HG03460 (cell line): ENCODE measurements around the gene RNF152.

Source experiments
- ATAC-seq: cut with Tn5 transposase; IDR thresholded peaks from one replicate; pipeline ENCODE4 v1.9.1; 2021; ENCODE audit not compliant: unreplicated experiment

Gene RNF152

GRCh38 chr18:61892683-61893308, at the start of gene RNF152:
Gene RNF152 (minus strand): TSS chr18:61893007. CDS start chr18:61816463, 76,544 bp downstream.
- ATAC-seq, result no peak

DNA sequence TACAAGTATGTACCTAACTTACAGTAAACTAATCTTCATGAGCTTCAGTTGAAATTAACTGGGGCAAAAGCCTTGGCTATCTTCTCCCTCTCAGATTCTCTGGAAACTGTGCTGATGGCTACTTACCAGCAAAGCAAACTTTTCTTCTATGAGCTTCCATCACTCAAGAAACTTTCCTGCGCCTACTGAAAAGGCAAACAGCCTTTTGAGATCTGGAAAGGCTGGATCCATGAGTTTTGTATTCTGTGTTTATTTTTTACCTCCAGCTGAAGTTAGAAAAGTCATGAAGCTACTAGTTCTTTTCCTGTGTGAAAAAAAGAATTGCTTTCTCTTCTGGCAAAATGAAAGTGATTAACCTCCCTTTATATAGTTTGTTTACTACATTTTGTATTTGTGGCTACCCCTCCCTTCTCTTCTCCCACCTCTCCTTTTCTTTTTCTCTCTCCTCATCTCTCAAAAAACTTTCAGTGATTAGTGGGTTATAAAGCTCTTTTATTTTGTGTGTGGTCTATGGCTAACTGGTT, 49.2 kb upstream of the RNF152 start:
- ATAC-seq, result no peak

DNA sequence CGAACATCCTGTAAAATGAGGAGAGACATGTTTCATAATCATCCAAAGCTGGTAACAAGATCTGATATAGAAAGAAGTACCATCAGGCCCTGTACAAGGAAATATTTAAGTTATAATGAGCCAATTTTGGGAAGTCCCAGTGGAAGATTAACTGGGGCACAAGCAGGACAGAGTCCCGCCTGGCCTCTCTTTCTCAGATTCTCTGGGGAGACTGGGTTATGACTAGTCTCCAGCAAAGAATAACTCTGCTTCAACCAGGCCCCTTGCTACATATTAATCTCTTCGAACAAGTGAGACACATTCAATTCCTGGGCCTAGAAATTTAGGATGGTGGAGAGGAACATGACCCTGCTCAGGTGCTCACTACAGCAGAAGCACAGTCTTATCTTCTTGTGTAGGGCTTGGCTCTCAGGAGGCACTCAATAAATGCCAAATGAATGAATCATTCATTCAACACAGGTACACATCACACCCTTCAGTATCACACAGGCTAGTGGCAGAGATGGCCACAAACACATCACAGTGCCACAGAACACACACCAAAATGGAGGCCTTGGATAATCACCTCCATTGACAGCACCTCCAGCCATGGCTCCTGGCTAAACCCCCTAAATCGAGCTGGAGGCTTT, 46.4 kb upstream of the RNF152 start:
- ATAC-seq, result no peak

DNA sequence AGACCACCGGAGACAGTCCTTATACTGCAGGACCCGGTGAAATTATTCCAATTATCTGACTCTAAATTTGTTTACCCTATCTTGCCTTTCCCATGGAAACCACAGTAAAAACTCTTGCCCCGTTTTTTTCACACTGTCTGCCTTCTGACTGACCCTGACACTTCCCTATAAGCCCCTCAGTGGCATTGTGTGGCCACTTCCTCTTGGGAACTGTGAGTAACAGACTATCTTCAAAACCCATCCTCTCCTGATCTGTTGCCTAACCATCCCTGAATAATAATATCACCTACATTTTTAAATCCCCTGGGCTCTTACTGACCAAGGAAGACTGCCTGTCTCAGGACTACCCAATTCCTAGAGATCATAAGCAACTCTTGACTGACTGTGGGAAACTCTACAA, 42.6 kb upstream of the RNF152 start:
- ATAC-seq, result no peak

- ATAC-seq, result no peak
Observed at GRCh38 chr18:61931654-61932379, 39.0 kb upstream of the RNF152 start.

GRCh38 chr18:61929881-61930640, 37.3 kb upstream of the RNF152 start:
- ATAC-seq, result no peak

DNA sequence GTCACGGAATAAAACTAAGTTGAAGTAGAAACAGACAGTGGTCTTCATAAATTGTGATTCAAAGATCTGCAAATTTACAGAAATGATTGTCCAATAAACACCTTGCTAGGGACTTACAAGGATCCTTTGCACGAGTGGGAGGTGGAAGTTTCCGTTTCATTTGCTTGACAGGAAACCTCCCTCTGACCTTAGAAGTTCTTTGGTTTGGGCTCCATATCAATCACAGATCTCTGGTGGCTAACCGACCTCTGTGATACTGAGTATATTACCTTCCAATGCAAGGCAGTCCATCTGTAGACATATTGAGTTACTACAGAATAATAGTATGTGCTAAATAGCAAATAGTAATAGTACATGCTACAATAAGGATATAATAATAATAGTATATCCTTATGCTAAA, 33.7 kb upstream of the RNF152 start:
- no peak for ATAC-seq

GRCh38 chr18:61924550-61924949, 31.7 kb upstream of the RNF152 start:
- ATAC-seq, result no peak

DNA sequence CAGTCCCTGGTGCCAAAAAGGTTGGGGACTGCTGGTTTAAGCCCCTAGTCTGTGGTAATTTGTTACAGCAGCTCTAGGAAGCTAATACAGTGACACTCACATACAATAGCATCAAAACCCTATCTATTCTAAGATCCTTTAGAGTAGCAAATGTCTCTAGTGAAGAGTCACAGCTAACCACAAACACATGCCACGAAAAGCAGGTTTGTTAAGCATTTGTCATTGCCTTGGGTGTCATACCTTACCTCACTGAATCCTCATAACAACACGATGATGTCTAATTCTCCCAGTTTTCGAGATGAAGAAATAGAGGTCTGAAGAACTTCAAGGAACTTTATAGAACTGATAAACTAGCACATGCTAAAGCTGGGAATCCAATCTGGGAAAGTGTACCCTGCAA, 29.6 kb upstream of the RNF152 start:
- ATAC-seq, result no peak

- no peak for ATAC-seq
Observed at GRCh38 chr18:61921621-61922235, 28.9 kb upstream of the RNF152 start.

- no peak for ATAC-seq
Observed at GRCh38 chr18:61917818-61918217, 25.0 kb upstream of the RNF152 start.

GRCh38 chr18:61912476-61912875, 19.7 kb upstream of the RNF152 start:
- no peak for ATAC-seq

DNA sequence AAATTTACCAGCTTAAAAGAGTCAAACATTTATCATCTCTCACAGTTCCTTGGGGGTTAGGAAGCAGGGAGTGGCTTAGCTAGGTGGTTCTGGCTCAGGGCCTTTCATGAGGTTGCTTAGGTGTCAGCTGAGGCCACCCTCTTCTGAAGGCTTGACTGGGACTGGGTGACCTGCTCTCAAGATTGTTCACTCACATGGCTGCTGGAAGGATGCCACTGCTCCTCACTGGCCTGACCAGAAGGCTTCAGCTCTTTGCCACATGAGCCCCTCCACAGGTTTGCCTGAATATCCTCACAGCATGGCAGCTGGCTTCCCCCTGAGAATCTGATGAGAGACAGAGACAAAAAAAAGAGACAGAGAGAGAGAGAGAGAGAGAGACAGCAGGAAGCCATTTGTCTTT, 17.3 kb upstream of the RNF152 start:
- no peak for ATAC-seq

GRCh38 chr18:61908661-61909060, 15.9 kb upstream of the RNF152 start:
- no peak for ATAC-seq

GRCh38 chr18:61901323-61901986, 8.6 kb upstream of the RNF152 start:
- peak; percentile 94 for ATAC-seq

DNA sequence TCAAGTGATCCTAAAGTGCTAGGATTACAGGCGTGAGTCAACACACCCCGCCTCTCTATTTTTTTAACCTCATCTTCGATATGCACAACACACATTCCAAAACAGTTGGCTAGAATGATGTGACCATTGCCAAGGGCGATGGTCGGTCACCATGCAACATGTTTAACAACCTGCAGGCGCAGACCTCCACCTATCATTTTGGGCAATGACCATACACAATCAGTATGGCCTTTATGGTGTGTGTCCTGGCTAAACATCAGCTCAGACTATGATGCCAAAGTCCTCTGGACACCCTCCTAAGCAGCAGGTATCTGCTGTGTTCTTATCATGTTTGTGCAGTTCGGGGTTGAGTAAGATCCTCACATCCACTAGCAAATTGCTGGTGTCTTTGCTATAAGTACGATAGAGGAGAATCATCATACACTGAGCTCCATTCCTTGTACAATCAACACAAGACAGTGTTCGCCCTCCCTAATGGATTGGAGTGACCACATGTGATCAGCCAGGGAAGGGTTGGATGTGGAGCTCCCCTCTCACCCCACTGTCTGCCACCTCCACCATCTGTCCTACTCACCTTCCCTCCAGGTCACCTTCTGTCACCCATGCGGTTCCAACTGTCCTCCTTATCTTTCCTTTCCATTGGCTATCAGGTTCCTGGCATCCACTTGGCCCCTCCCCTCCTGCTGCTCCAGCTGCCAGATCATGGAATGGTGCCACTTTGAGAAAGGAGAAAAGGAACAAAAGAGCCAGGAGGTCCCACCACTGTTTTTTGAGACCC, 7.9 kb upstream of the RNF152 start:
- no peak for ATAC-seq

GRCh38 chr18:61898640-61899101, 5.9 kb upstream of the RNF152 start:
- ATAC-seq, result no peak

DNA sequence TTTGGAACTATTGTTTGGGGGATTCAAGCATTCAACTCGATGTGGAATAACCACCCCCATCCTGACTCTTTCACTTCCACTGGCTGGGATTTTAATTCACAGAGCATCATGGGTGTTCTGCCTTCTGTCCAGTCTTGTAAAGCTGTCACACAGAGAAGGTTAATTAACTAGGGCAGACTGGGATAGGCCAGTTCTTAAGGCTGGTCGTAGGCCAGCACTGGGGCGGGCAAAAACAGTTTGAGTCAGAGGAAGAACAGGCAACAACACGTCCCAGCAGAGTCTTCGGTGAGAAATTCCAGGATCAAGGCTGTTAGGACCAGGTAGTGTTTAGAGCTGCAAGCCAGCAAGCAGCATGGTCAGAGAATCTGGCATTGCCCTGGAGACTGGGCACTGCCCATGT, 4.0 kb upstream of the RNF152 start:
- ATAC-seq, result no peak

DNA sequence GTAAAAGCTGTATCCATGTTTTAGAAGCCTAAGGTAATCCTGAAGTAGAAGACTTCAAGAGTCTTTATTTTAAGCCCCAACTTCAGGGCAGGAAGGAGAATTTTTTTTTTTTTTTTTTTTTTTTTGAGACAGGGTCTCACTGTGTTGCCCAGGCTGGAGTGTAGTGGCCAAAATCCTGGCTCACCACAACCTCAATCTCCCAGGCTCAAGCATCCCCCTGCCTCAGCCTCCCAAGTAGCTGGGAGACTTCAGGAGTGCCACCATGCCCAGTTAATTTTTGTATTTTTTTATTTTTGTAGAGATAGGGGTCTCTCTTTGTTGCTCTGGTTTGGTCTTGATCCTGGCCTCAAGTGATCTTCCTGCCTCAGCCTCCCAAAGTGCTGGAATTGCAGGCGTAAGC, 3.3 kb upstream of the RNF152 start:
- no peak for ATAC-seq
